GM19328 (cell line): Measurements from ENCODE around the gene SOHLH2.

ENCODE experiments used
- ATAC-seq: cut with Tn5 transposase; IDR thresholded peaks from one replicate; pipeline ENCODE4 v1.9.1; 2021; ENCODE audit warnings: mild to moderate bottlenecking, moderate library complexity; ENCODE audit not compliant: unreplicated experiment

The SOHLH2 gene, protein sequence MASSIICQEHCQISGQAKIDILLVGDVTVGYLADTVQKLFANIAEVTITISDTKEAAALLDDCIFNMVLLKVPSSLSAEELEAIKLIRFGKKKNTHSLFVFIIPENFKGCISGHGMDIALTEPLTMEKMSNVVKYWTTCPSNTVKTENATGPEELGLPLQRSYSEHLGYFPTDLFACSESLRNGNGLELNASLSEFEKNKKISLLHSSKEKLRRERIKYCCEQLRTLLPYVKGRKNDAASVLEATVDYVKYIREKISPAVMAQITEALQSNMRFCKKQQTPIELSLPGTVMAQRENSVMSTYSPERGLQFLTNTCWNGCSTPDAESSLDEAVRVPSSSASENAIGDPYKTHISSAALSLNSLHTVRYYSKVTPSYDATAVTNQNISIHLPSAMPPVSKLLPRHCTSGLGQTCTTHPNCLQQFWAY

DNA sequence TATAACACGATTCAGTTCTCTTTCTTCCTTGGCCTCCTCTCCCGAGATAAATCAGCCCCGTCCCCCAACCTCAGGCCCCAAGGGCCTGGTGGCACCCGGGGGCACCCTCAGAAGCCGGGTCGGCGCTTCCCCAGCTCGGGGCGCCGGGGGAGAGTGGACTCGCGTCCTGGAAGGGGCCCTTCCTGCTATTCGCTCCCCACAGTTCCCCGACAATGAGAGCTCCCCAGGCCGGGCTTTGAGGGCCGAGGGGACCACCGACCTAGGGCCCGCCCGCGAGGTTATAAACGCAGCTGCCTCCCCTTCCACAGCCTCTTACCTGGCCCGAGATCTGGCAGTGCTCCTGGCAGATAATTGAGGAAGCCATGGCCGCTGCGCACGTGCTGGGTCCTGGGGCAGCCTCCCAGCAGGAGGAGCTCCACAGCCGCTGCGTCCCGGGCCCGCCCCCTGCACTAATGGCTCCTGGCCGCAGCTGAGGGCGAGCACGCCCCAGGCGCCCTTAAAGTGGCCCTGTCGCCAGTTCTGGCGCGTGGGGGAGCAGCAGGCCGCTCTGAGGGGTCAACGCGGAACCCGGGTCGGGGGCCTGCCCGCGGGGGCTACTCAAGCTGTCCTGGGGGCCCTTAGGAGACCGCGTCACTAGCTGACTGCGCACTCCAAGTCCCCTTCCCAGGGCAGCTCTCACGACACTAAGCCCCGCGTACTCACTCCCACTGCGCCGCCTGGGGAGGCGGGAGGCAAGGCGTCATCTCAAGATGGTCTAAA, at the start of gene SOHLH2:
Gene SOHLH2, minus strand, starts transcription at position 394 of the 759 bp plus-strand sequence. Its CDS starts 30 bp downstream, at position 364.
- ATAC-seq, result no peak

DNA sequence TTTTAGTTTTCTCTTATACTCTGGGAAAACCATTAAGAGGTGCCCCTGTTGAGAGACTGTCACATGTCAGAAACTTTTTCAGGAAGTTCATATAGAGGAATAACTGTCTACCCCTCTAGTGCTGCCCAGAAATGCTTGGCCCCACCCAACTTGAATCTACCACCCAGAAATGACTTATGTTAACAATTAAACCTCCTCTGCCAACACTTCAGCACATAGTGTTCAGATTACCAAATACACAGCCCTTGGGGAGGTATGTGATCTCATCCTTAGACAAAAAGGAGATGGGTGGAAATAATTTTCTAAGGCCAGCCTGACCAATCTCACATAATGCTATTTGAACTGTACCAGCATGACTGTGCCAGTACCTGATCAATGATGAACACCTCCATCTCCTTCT, 47.6 kb upstream of the SOHLH2 start:
- no peak for ATAC-seq

DNA sequence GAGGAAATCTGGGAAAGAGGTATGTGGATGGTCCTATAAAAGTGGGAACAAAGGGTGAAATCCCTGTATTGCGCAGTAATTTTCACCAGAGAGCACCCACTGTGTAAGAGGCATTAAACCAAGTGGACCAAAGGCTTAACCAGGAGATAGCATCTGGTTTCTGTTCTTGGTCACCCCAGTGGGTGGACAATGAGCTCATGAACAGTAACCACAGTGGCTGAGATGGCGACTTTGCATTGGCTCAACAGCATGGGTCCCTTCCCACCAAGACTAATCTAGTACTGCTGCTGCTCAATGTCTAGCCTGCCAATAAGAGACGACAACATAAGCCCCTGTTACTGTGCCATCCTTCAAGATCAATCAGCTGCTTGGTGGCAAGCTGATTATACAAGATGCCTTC, 46.7 kb upstream of the SOHLH2 start:
- ATAC-seq, result no peak

DNA sequence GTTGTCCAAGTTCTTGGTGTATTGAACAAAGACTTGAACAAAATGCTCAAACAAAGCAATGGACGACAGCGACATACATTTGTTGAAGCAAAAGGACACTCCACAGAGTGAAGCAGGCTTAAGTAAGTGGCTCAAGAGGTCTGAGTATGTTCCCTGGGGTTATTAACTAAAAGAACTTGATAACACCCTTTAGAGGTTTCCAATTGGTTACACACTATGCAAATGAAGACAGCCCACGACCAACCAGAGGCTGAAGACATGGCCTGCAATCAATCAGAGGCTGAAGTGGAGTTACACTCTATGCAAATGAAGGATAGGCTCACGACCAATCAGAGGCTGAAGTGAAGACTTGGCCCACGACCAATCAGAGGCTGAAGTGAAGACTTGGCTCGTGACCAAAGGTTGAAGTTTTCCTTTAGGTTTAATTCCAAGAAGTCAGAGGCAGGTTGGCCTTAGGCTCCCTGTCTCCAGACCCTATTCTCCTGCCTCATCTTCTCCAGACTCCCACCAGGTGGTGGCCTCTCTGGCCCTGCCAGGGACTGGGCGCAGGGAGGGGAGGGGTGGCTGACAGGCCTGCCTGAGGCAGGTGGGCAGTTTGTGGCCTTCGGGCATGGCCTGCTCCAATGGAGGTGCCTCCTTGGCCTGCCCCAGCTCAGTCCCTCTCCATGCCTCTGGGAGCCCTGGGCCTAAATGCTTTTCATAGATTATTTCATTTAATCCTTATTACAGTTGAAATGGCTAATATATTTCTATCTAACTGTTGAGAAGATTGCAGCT, 45.2 kb upstream of the SOHLH2 start:
- ATAC-seq, result no peak

DNA sequence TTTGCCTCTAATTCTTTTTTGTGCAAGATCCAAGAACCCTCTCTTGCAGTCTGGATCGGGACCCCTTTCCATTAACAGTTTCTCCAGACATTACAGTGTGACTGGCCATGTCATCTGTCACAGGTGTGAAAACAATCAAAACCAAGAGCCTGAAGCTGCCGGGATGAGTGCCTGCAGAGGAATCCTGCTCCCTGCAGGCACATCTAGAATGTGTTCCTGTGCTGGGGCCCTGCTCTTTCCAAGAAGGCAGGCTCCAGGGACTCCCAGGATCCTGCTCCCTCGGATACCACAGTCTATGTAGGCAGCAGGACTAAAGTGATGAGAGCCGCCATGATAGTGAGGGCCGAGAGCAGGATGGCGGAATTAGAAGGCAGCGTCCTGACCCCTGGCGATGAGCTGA, 44.5 kb upstream of the SOHLH2 start:
- ATAC-seq, result no peak

DNA sequence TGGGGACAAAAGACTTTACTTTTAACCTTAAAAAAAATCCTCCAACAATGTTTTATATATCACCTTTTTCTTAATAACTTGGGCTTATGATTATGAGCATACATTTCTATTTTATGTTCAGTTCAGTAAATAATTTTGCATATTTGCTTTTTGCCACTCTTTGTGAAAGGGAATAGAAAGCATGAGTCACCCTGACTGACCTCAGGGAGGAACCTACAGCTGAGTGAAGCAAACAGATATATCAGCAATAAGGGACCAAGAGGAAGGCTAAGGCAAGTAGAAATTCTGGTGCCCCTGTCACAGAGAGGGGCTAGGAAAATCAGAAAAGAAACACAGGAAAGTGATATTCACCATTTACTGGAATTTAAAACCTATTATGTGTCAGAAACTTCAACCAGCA, 37.2 kb upstream of the SOHLH2 start:
- ATAC-seq, result no peak

DNA sequence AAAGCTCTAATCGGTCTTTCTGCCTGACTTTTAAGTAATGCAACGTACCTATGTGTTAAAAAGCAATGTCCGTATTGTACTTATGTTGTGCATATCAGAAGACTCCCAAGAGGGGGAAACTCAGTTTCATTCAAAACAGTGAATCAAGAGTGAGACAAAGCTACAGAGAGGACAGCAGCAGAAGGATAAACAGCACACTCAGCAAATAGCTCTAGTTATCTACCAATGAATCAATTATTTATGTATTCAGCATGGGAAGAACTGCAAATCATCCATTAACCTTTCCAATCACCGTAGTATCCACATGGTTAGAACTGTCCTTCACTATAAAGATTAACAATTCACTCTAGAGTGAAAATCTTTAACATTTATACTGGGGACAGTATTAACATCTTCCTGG, 36.7 kb upstream of the SOHLH2 start:
- no peak for ATAC-seq

DNA sequence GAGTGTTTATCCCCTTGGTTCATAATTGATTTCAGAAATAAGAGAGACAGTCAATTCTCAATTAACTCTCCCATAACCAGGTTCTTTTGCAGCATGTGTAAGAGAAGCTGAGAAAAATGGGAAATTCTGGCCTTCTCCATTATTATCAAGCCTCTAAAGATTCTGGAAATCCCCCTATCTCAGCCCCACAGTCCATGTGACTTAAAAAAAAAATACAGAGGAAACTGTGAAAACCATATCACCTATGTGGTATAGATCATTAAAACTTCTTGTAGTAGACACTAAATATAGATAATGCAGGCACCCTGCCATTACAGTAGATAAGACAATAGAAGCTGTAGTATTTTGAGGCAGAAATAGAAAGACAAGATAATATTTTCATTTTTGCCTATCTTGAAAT, 34.3 kb upstream of the SOHLH2 start:
- ATAC-seq, result no peak

DNA sequence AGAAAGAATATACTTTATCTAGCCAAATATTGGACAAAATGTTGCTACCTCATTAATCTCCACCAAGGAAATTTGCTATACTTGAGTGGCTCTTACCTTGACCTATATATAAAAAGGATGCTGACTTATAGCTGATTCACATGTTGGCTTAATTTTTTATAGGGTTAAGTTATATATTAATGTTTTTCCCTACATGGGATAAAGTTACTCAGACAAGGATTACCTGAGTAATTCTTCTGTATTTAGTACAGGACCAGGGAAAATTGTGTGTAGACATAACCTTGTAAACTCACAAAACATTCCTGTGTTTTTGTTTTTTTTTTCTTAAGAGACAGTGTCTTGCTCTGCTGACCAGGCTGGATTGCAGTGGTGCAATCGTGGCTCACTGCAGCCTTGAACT, 30.6 kb upstream of the SOHLH2 start:
- no peak for ATAC-seq

DNA sequence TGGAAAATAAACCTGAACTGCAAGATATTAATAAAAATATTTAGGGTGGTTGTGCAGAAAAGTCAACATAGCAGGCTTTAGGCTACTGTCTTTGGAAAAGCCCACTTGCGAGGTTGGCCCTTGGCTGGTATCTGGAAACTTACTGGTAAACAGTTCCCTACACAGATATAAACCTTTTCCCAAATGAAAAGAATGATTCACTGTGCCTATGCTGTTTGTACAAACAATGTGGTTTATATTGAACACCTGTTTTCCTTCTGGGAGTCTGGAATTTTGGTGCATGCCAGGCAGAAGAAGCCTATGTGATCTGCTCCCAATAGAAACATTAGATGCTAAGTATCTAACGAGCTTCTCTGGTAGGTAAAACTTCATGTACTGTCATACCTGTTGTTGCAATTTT, 29.7 kb upstream of the SOHLH2 start:
- ATAC-seq, result no peak

DNA sequence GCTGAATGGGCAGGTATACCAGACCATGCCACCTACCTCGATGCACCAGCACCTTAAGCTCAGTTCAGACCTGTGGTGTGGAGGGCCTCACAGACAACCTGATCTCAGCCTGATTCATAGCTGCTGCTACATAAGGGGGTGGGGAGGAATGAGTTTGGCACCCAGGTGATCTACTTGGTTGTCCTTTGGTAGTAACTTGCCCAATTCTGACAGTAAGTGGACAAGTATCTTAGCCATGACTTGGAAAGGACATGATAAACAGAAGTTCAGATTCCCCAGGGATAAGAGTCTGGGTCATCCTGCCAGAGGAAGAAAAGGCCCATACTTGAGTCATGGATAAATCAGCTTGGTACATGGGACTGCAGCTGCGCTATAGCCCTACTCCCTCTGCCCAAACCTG, 28.4 kb upstream of the SOHLH2 start:
- no peak for ATAC-seq

DNA sequence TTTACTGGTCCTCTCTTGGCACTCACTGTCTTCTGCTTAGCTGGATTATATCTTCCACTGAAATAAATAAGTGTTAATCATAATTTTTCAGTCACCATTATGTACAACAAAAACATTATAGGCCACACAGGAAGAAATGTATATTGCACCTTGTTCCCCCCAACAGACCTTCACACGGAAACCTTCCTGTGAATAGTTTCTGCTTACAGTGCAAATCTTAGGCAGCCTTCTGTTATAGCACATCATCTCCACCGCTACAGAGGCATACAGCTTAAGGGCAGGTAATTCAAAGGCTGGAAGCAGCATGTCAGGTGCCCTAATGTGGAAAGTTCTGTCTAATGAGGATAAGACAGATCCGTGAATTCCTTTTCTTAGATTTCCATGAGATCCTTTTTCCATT, 16.9 kb upstream of the SOHLH2 start:
- ATAC-seq, result no peak

DNA sequence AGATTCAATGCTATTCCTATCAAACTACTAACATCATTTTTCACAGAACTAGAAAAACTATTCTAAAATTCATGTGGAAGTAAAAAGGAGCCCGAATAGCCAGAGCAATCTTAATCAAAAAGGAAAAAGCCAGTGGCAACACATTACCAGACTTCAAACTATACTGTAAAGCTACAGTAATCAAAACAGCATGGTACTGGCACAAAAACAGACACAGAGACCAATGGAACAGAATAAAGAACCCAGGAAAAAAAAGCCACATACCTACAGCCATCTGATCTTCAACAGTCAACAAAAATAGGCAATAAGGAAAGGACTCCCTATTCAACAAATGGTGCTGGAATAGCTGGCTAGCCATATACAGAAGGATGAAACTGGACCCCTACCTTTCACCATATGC, 10.4 kb upstream of the SOHLH2 start:
- ATAC-seq, result no peak

DNA sequence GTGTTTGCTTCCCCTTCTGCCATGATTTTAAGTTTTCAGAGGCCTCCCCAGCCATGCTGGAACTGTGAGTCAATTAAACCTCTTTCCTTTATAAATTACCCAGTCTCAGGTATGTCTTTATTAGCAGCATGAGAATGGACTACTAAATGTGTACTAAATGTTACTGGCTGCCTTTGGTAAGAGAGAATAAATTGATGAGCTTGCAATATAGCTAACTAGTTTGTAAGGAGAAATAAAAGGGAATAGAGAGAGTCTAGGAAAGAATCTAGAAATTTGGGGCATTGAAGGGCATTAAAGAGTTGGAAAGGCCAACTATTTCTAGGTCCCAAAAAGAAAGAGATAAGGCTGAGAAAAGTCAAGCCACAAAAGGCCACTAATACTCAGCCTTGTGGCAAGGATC, 5.5 kb upstream of the SOHLH2 start:
- no peak for ATAC-seq

DNA sequence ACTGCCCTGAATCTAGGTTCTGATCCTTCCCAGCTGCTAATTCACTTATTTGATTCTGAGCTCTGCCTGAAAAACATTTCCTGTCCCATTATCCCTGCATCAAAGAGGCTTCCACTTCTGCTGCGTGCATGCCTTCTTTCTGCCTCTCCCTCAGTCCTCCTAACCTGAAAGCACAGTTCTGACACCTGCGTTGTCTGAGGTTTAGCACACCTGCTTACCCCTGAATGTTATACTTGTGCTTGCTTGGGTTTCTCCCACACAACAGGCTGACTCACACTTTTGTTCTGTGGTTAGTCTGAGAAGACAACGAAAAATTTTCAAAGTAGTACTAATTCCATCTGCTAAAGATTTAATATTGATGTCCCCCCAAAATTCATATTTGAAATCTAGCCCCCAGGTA, 3.1 kb upstream of the SOHLH2 start:
- no peak for ATAC-seq

DNA sequence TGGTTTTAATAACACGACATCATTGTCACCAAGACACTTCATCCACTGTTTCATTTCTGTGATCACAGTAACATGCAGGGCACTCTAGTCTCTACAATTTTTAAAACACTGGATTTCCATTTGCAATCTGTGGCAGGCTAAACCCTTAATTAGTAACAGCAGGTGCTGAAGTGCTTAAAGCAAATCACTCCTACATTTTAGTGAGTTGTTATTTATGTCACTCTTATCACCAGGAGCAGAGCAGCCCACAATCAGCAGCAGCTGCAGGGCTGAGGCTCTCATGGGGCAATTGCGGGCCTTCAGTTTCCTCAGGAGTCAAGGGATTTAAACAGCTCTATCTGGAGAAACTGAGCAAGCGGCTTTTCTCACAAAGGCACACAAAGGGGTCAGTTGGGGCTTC, 1.6 kb downstream of the SOHLH2 start:
- no peak for ATAC-seq

DNA sequence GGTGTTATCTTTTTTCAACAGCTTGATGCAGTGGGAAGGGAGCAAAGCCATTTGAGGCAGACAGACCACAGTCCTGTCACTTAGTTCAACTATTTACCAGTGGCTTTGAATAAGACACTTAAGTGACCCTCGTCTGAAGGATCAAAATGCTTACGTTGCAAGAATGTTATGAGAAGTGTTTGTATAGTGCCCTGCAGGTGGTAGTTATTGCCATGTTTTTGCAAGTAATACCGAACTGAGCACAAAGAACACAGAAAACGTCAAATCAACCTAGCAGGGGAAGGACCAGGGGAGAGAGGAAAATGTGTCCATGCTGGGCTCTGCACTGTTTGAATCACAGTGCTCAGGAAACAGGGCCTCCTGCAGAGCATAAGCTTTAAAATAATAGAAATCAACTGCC, 2.8 kb downstream of the SOHLH2 start:
- no peak for ATAC-seq

DNA sequence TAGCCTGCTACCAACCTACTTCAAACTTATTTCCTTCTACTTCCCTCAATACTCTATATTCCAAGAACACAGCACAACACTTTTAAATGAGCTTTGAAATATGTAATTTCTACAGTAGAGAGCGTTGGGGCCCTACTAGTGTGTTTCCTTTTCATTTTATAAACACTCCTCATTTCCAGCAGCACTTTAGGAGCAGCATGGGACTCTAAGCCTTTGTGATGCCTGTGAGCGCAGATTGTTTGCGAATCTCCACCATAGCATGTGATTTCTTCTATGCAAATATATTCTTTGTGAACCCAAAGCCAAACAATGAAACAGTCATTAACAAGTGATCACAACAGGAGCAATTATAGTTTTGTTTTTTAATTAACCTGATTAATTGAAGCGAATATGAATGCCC, 3.6 kb downstream of the SOHLH2 start:
- ATAC-seq, result no peak

DNA sequence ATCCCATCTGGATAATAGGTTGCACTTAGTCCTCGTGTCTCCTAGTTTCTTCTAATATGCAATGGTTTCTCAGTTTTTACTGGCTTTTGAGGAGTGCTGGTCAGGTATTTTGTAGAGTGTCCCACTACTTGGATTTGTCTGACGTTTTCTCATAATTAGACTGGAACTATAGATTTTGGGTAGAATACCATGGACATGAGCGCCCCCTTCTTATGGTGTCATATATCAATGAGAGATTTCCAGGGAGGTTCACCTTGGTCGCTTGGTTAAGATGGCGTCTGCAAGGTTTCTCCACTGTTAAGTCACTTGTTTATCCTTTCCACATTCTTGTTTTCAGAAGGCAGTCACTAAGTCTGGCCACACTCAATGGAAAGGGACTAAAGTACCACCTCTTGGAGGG, 6.7 kb downstream of the SOHLH2 start:
- no peak for ATAC-seq

DNA sequence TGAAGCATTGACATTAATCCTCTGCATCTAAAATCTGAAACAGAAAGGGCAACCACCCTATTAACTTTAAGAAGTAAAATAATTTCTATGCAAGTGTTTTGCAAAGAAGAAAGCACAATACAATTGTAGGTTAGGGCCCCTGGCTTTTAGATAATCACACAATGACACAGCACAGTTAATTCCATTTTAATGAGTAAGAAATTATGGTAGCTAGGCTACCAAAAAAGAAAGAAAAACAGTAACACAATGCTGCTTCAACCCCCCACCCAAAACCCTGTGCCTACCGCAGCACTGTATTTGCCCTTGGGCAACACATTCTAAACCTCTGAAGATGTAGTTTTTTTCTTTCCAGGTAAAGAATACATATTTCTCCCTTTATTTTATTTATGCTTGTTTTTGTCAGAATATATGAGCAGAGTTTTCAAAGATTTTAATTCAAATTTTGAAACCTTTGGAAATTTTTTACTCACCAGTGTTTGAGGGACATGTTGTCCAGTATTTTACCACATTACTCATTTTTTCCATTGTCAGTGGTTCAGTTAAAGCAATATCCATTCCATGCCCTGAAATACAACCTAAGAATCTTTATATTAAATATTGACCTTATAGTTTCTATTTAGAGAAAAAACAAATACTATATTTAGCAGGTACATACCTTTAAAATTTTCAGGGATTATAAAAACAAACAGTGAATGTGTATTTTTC, 21.1 kb downstream of the SOHLH2 start:
- no peak for ATAC-seq

DNA sequence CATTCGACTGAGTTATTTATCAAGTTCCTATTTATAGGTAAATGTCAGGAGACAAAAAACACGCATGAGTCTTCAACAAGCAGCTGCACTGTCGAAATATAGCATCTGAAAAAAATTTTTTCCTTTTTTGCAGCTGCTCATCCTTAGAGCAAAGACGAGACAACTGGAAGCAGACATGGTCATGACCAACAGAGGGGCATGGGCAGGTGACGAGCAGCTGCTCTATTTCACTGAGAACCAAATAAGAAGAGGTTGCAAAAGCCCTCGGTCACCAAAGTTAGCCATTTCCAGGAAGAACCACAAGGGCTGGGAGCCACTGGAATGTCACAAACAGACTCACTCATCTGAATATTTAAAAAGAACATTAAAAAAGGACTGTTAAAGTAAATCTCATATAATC, 22.2 kb downstream of the SOHLH2 start:
- no peak for ATAC-seq
